HG03060 (cell line): Measurements from ENCODE around the gene PTGDS.

Experiments used
- ATAC-seq: cut with Tn5 transposase; IDR thresholded peaks from one replicate; pipeline ENCODE4 v1.9.1; 2021; ENCODE audit warnings: low read depth, moderate number of reproducible peaks; ENCODE audit not compliant: unreplicated experiment

PTGDS gene

DNA sequence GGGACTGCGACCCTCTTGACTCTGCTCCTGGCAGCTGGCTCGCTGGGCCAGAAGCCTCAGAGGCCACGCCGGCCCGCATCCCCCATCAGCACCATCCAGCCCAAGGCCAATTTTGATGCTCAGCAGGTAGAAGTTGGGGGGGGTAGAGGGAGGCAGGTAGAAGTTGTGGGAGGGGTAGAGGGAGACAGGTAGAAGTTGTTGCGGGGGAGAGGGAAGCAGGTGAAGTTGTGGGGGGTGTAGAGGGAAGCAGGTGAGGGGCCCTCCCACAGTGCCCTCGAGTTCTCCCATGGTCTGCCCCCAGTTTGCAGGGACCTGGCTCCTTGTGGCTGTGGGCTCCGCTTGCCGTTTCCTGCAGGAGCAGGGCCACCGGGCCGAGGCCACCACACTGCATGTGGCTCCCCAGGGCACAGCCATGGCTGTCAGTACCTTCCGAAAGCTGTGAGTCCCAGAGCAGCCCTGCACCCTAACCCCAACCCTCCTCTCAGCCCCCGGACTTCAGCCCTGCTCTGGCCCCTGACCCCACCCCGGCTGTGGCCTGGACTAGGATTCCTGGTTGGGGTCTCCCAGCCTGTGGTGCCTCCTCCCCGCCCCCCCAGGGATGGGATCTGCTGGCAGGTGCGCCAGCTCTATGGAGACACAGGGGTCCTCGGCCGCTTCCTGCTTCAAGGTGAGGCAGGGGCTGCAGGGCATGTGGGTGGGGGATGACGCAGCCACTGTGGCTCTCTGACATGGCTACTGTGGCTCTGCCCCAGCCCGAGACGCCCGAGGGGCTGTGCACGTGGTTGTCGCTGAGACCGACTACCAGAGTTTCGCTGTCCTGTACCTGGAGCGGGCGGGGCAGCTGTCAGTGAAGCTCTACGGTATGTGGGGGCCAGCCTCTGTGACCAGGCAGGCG is 31.7 kb upstream of the PTGDS start:
- ATAC-seq, result no peak

DNA sequence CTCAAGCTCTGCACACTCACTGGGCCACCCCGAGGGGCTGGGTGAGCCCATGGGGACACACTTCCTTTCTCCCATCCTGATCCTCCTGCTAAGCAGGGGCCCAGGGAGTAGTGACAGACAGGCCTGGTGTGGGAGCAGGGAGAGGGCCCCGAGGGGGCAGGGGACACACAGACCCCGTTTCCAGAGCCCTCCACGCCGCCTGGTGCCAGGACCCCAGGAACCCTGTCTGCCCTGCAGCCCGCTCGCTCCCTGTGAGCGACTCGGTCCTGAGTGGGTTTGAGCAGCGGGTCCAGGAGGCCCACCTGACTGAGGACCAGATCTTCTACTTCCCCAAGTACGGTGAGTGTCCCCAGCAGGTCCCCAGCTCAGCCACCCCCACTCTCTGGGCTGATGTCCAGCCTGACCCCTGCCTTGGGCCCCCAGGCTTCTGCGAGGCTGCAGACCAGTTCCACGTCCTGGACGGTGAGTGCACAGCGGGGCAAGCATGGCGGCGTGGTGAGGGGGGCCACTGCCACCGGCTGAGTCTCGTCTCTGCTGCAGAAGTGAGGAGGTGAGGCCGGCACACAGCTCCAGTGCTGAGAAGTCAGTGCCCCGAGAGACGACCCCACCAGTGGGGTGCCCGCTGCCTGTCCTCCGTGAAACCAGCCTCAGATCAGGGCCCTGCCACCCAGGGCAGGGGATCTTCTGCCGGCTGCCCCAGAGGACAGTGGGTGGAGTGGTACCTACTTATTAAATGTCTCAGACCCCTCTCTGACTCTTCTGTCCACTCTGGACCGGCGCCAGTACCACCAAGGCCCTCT is 30.9 kb upstream of the PTGDS start:
- no peak for ATAC-seq

DNA sequence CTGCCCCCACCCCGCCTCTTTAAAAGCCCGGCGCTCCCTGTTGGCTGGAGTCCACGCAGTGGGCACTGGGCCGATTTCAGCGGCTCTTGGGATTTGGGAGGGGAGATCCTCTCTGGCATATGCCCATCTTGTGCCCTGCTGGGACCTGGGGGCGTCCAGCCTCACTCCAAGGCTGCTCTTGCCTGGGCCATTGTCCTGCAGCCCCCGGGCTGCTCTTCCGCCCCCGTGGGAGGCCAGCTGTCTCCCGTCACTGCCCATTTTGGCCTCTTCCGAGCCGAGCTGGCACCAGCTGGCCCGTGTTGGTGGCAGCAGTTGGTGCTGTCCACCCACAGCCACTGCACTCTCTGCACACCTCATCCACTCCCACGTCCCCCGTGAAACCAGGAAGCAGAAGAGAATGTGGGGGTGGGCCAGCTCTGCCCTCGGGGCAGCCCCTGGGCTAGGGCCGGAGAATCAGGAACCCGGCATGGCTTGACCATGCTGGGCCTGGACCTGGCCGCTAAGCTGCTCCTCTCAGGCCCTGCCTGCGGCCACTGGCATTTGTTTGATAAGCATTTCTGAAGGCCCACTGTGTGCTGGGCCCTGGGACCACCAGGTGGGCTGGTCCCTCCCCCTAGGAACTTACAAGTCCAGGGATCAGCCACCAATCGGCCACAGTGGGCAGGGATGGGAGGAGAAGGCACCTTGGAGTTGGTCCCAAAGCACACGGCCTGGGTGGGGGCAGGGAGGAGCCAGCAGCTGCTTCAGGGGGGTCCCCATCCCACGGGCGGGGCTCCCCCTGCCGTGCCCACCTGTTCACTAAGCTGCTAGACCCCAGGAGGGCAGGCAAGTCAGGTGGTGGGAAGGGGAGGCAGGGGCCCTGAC is 30.0 kb upstream of the PTGDS start:
- no peak for ATAC-seq

- no peak for ATAC-seq
These were observed 29.3 kb upstream of the PTGDS start for GRCh38 chr9:136947955-136948510.

- no peak for ATAC-seq
These were observed 28.0 kb upstream of the PTGDS start for GRCh38 chr9:136949239-136949816.

GRCh38 chr9:136949817-136950655 is 27.3 kb upstream of the PTGDS start:
- peak; percentile 65 for ATAC-seq

- no peak for ATAC-seq
These were observed 26.5 kb upstream of the PTGDS start for GRCh38 chr9:136950656-136951276.

GRCh38 chr9:136951541-136952320 is 25.6 kb upstream of the PTGDS start, which contains the start of gene LCN12:
TSS of gene LCN12 (plus strand) at chr9:136952273. CDS start at chr9:136952328, 55 bp downstream.
- ATAC-seq, result no peak

DNA sequence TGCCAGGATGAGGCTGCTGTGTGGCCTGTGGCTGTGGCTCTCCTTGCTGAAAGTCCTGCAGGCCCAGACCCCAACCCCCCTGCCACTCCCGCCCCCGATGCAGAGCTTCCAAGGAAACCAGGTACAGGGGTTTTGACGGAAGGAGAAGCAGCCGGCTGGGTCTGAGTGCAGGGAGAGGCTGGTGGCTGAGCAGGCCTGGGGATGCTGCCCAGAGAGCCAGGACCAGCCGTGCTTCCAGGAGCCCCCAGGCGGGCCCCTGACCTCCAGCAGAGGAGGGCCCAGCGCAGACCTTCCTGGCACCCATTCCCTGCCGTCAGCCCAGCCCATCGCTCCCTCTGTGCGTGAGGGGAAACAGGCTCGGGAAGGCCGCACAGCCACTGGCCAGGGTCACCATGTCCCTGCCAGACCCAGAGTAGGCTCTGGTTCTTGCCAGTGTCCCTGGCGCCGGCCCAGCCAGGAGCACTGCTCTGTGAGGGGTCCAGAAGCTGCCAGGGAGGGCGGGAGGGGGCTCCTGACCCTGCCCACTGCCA is 24.9 kb upstream of the PTGDS start:
- no peak for ATAC-seq

DNA sequence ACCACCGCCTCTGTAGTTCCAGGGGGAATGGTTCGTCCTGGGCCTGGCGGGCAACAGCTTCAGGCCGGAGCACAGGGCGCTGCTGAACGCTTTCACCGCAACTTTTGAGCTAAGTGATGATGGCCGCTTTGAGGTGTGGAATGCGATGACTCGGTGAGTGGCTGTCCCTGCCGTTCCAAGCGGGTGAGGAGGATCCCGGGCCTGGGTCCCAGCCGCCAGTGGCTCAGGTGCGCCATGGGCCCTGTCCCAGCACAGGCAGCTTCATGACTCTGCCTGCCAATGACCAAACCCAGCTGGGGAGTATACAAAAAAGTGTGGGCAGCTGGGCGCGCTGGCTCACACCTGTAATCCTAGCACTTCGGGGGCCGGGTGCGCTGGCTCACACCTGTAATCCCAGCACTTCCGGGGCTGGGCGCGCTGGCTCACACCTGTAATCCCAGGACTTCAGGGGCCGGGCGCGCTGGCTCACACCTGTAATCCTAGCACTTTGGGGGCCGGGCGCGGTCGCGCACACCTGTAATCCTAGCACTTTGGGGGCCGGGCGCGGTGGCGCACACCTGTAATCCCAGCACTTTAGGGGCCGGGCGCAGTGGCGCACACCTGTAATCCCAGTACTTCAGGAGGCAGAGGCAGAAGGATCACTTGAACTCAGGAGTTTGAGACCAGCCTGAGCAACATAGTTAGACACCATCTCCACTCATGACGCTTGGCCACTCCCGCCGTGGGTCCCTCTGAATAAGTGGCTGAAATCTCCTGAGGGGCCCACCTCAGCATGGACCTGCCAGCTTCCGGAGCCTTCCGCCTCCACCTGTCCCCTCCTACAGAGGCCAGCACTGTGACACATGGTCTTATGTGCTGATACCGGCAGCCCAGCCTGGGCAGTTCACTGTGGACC is 24.2 kb upstream of the PTGDS start:
- no peak for ATAC-seq

GRCh38 chr9:136953771-136954269 is 23.5 kb upstream of the PTGDS start:
- no peak for ATAC-seq

DNA sequence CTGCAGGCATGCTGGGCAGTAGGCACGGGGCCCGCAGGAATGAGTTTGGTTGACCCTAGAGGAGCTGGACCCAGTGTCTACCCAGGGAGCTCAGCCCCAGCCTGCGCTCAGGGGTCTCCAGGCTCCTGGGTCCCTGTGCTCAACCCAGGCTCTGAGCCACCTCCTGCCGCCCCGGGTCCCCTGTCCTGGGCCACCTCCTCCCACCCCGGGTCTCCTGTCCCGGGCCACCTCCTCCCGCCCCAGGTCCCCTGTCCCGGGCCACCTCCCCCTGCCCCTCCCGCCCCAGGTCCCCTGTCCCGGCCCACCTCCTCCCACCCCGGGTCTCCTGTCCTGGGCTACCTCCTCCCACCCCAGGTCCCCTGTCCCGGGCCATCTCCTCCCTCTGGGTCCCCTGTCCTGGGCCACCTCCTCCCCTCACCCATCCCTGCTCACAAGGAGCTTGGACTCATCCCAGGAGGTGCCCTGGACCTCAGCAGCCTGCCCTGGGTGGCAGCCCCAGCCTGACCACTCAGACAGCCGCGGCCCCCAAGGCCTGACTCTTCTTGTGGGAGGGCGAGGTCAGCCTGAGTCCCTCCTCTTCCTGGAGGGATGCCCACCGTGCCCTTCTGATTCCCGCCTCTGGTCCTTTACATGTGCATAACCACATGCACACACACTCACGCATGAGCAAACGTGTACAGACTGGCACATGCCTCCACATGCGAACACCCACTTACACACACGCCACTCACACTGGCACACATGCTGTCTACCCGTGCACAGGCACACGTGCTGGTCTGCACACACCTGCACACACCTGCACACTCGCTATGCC is 22.8 kb upstream of the PTGDS start:
- no peak for ATAC-seq

DNA sequence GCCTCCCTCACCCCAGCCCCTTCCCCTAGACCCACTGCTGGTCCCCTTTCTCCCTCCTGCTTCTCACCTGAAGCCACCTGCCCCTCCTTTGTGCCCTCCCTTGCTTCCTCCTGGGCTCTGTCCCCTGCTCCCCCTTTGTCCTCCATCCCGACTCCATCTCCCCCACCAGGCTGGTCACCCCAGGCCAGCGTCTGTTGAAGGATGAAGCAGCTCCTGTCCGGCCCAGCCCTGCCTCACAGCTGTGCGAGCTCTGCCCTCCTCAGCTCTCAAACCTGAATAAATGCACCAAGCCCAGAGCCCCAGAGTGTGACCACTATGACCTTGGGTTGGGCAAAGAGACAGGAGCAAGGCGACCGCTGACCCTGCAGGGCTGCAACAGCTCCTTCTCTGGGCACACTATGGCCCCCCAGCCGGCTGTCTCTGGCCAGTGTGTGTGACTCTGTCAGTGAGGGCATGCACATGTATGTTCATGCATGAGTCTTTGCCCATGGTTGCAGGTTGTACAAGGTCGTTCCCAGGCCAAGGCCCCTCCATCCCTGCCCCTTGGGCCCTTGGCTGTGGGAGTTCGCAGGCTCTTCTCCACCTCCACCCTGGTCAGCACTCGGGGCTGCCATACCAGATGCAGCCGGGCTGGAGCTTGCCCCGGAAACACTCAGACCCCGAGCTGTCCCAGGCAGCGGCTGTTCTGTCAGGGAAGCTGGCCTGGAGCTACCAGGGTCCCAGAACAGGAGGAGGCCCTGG is 21.9 kb upstream of the PTGDS start:
- no peak for ATAC-seq

- ATAC-seq, result no peak
These were observed 21.4 kb upstream of the PTGDS start for GRCh38 chr9:136955943-136956335.

DNA sequence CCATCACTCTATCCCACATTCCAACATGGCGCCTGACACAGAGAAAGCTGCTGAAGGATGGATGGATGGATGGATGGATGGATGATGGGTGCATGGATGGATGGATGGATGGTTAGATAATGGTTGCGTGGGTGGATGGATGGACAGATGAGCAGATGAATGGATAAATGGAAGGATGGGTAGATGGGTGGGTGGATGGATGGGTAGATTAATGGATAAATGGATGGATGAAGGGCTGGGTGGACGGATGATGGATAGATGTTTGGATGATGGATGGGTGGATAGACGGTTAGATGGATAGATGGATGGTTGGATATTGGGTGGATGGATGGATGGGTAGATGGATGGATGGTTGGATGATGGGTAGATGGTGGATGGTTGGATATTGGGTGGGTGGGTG is 20.7 kb upstream of the PTGDS start:
- ATAC-seq, result no peak
